PFSK-1 (cell line): ENCODE data around the gene ZNF157.

Experiments used
- FOXP2 ChIP-seq: optimal IDR thresholded peaks from 2 replicates; pipeline ENCODE3; 2011; ENCODE audit warnings: borderline replicate concordance, control low read depth, inconsistent platforms; ENCODE audit not compliant: insufficient read depth; ENCODE audit errors: extremely low read length, extremely low read depth
- POLR2AphosphoS5 ChIP-seq: IDR thresholded peaks from 2 replicates; pipeline ENCODE4 v1.6.1; 2012; ENCODE audit warnings: low read depth, mild to moderate bottlenecking, control low read depth, low read length, moderate library complexity
- SIN3A ChIP-seq: IDR thresholded peaks from 2 replicates; pipeline ENCODE4 v1.6.1; 2012; ENCODE audit warnings: mild to moderate bottlenecking, low read length, moderate library complexity, borderline replicate concordance; ENCODE audit not compliant: insufficient read depth
- TAF1 ChIP-seq: IDR thresholded peaks from 2 replicates; pipeline ENCODE4 v1.6.1; 2012; ENCODE audit warnings: low read length, control low read depth, borderline replicate concordance; ENCODE audit not compliant: insufficient read depth
- TF ChIP-seq, protein P1 (sequence below), 2 experiments: IDR thresholded peaks; 2 replicates each; pipeline versions ENCODE4 v1.6.1 to v1.8.0; 2011 to 2012; ENCODE audit warnings: low read depth in 2 of 2, low read length in 2 of 2, control low read depth in 1 of 2, inconsistent platforms in 1 of 2, mild to moderate bottlenecking in 1 of 2, moderate library complexity in 1 of 2; ENCODE audit not compliant: insufficient read depth in 1 of 2

Gene ZNF157

DNA sequence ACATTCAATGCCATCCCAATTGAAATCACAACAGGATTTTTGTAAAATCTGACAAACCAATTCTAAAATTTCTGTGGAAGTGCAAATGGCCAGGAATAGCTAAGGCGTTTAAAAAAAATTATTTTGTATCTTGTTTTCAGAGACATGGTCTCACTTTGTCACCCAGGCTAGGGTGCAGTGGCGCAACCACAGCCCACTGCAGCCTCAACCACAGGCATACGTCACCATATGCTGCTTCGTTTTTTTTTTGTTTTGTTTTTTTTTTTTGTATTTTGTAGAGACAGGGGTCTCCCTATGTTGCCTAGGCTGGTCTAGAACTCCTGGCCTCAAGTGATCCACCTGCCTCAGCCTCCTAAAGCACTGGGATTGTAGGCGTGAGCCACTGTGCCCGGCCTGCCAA lies 88.2 kb downstream of the ZNF157 start:
- TF ChIP-seq SIN3A, result no peak
- TF ChIP-seq POLR2AphosphoS5, result no peak
- no peak for TF ChIP-seq TAF1
- TF ChIP-seq, protein P1, sequence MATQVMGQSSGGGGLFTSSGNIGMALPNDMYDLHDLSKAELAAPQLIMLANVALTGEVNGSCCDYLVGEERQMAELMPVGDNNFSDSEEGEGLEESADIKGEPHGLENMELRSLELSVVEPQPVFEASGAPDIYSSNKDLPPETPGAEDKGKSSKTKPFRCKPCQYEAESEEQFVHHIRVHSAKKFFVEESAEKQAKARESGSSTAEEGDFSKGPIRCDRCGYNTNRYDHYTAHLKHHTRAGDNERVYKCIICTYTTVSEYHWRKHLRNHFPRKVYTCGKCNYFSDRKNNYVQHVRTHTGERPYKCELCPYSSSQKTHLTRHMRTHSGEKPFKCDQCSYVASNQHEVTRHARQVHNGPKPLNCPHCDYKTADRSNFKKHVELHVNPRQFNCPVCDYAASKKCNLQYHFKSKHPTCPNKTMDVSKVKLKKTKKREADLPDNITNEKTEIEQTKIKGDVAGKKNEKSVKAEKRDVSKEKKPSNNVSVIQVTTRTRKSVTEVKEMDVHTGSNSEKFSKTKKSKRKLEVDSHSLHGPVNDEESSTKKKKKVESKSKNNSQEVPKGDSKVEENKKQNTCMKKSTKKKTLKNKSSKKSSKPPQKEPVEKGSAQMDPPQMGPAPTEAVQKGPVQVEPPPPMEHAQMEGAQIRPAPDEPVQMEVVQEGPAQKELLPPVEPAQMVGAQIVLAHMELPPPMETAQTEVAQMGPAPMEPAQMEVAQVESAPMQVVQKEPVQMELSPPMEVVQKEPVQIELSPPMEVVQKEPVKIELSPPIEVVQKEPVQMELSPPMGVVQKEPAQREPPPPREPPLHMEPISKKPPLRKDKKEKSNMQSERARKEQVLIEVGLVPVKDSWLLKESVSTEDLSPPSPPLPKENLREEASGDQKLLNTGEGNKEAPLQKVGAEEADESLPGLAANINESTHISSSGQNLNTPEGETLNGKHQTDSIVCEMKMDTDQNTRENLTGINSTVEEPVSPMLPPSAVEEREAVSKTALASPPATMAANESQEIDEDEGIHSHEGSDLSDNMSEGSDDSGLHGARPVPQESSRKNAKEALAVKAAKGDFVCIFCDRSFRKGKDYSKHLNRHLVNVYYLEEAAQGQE (IDR thresholded peaks at IDR 0.05; ENCODE audit: insufficient read depth in 1 of 2, low read depth in 2 of 2, low read length in 2 of 2), result no peak
- TF ChIP-seq FOXP2, result no peak

- TF ChIP-seq, protein P1 (IDR thresholded peaks at IDR 0.05; ENCODE audit: insufficient read depth in 1 of 2, low read depth in 2 of 2, low read length in 2 of 2), result no peak
- TF ChIP-seq SIN3A, result no peak
- no peak for TF ChIP-seq FOXP2
Observed at GRCh38 chrX:47460561-47460960, 90.2 kb downstream of the ZNF157 start.
